ENCODE measurements around the gene PHACTR3. TPM values are rescaled to one million over a fixed set of nuclear protein-coding genes. Genes with fewer than 3 reads are reported as not detected.

The PHACTR3 gene
- total RNA-seq, 6 donors from 2014 or later: 5.5 to 30.8 (median 11.4) TPM

- DNase-seq (no peak), ATAC-seq (ENCODE audit: low FRiP score in 2 of 2) (no peak)
- Histone ChIP-seq H3K4me3 (no peak overlapping the region), H3K27ac (peak overlapping the region in 1 of 4 donors; percentile 7), H3K9me3 (peaks cover 25 to 31% (median 27%) of the 10 kb centered on the region in 4 donors), H3K4me1 (no peaks in the 10 kb centered on the region), H3K27me3 (no peaks in the 10 kb centered on the region), H3K36me3 (no peaks in the 10 kb centered on the region)
- TF ChIP-seq CTCF (IDR thresholded peaks at IDR 0.05) (no peak), POLR2AphosphoS5 (IDR thresholded peaks at IDR 0.05) (peak in 1 of 2 donors; percentile 28), POLR2A (IDR thresholded peaks at IDR 0.05) (no peak), EP300 (IDR thresholded peaks at IDR 0.05) (no peak)
- 67 to 79% methylated on average over 2 of the region's 2 CpGs for WGBS, 2 donors
Measured at GRCh38 chr20:59660471-59660870, 56.1 kb downstream of the PHACTR3 start.

GRCh38 chr20:59661153-59661552, 56.8 kb downstream of the PHACTR3 start:
- 46 to 48% methylated on average over 8 of the region's 8 CpGs for WGBS, 2 donors

GRCh38 chr20:59661621-59662020, 57.3 kb downstream of the PHACTR3 start:
- WGBS, 2 donors: 73 to 77% methylated on average over 9 to 10 of the region's 10 CpGs
- TF ChIP-seq POLR2AphosphoS5 (IDR thresholded peaks at IDR 0.05): no peak
- TF ChIP-seq CTCF (IDR thresholded peaks at IDR 0.05): no peak
- no peak for TF ChIP-seq EP300 (IDR thresholded peaks at IDR 0.05)
- TF ChIP-seq POLR2A (IDR thresholded peaks at IDR 0.05): no peak
- Histone ChIP-seq H3K36me3 (no peaks in the 10 kb centered on the region), H3K4me3 (no peak overlapping the region), H3K9me3 (peaks cover 17 to 24% (median 21%) of the 10 kb centered on the region in 4 donors), H3K4me1 (no peaks in the 10 kb centered on the region), H3K27ac (no peak overlapping the region), H3K27me3 (no peaks in the 10 kb centered on the region)
- DNase-seq (no peak), ATAC-seq (ENCODE audit: low FRiP score in 2 of 2) (no peak)

More at GRCh38 chr20:59661153-59661552, 56.8 kb downstream of the PHACTR3 start:
- Histone ChIP-seq H3K4me1 (no peaks in the 10 kb centered on the region), H3K27ac (peak overlapping the region in 1 of 4 donors; percentile 7), H3K4me3 (no peak overlapping the region), H3K36me3 (no peaks in the 10 kb centered on the region), H3K27me3 (no peaks in the 10 kb centered on the region), H3K9me3 (peaks cover 22 to 29% (median 25%) of the 10 kb centered on the region in 4 donors)
- no peak for DNase-seq
- TF ChIP-seq CTCF (IDR thresholded peaks at IDR 0.05) (no peak), EP300 (IDR thresholded peaks at IDR 0.05) (no peak), POLR2AphosphoS5 (IDR thresholded peaks at IDR 0.05) (no peak), POLR2A (IDR thresholded peaks at IDR 0.05) (no peak)
- no peak for ATAC-seq (ENCODE audit: low FRiP score in 2 of 2)

- no peak overlapping the region for H3K4me3 ChIP-seq
- DNase-seq (no peak), ATAC-seq (ENCODE audit: low FRiP score in 2 of 2) (no peak)
- H3K27me3 ChIP-seq: no peaks in the 10 kb centered on the region
- H3K36me3 ChIP-seq: no peaks in the 10 kb centered on the region
- 67 to 71% methylated on average over 5 of the region's 5 CpGs for WGBS, 2 donors
- no peak overlapping the region for H3K27ac ChIP-seq
- TF ChIP-seq EP300 (IDR thresholded peaks at IDR 0.05) (no peak), POLR2AphosphoS5 (IDR thresholded peaks at IDR 0.05) (no peak), CTCF (IDR thresholded peaks at IDR 0.05) (no peak), POLR2A (IDR thresholded peaks at IDR 0.05) (no peak)
- H3K9me3 ChIP-seq: peaks cover 14 to 19% (median 17%) of the 10 kb centered on the region in 4 donors
- H3K4me1 ChIP-seq: no peaks in the 10 kb centered on the region
Measured at GRCh38 chr20:59662161-59662560, 57.8 kb downstream of the PHACTR3 start.

- Histone ChIP-seq H3K27ac (no peak overlapping the region), H3K9me3 (peaks cover 6 to 13% (median 9%) of the 10 kb centered on the region in 4 donors), H3K36me3 (no peaks in the 10 kb centered on the region), H3K27me3 (no peaks in the 10 kb centered on the region), H3K4me1 (no peaks in the 10 kb centered on the region), H3K4me3 (no peak overlapping the region)
- ATAC-seq (ENCODE audit: low FRiP score in 2 of 2) (no peak), DNase-seq (no peak)
- no peak for TF ChIP-seq POLR2AphosphoS5 (IDR thresholded peaks at IDR 0.05)
- TF ChIP-seq EP300 (IDR thresholded peaks at IDR 0.05): no peak
- no peak for TF ChIP-seq POLR2A (IDR thresholded peaks at IDR 0.05)
- no peak for TF ChIP-seq CTCF (IDR thresholded peaks at IDR 0.05)
- 77 to 85% methylated on average over 14 of the region's 14 CpGs for WGBS, 2 donors
Measured at GRCh38 chr20:59662856-59663512, 58.6 kb downstream of the PHACTR3 start.
